Measurements from ENCODE around the gene CAB39. TPM values are rescaled to one million over a fixed set of nuclear protein-coding genes. Genes with fewer than 3 reads are reported as not detected.

CAB39 gene
- polyA plus RNA-seq, 3 donors = 33.1 to 53.8 (median 38.3) TPM

GRCh38 chr2:230731512-230731911, 18.9 kb downstream of the CAB39 start:
- no peak for DNase-seq
- Histone ChIP-seq H3K79me2 (ENCODE audit: insufficient read depth, low read length) (peaks cover 100% of the 10 kb centered on the region), H3K36me3 (replicated peaks in 1 of 2; ENCODE audit: control insufficient read depth in 1 of 2, insufficient read depth in 2 of 2, low read length in 2 of 2) (peaks cover 0 to 7% of the 10 kb centered on the region in 2 donors), H3K27ac (ENCODE audit: low read depth in 1 of 2, low read length in 2 of 2) (no peak overlapping the region), H3K4me2 (replicated peaks; ENCODE audit: extremely low read depth, low read length, poor library complexity, severe bottlenecking) (no peak overlapping the region), H3K4me3 (replicated peaks in 1 of 3; ENCODE audit: low read depth in 2 of 3, low read length in 3 of 3) (no peak overlapping the region), H4K20me1 (ENCODE audit: insufficient read depth, low read length) (peaks cover 100% of the 10 kb centered on the region), H2AFZ (ENCODE audit: insufficient read depth, low read depth, low read length, poor library complexity, severe bottlenecking) (no peak overlapping the region), H3K9ac (ENCODE audit: insufficient read depth, low read length, poor library complexity, severe bottlenecking) (no peak overlapping the region), H3K9me3 (replicated peaks in 1 of 2; ENCODE audit: control insufficient read depth in 1 of 2, insufficient read depth in 1 of 2, low read length in 2 of 2) (no peaks in the 10 kb centered on the region), H3K4me1 (ENCODE audit: control insufficient read depth in 1 of 2, insufficient read depth in 2 of 2, low read length in 2 of 2) (peaks cover 5 to 12% of the 10 kb centered on the region in 2 donors), H3K27me3 (ENCODE audit: control insufficient read depth in 2 of 2, insufficient read depth in 2 of 2, low read length in 2 of 2) (no peaks in the 10 kb centered on the region)
- Mint-ChIP-seq H3K27me3 (ENCODE audit: low read depth in 3 of 3) (no peaks in the 10 kb centered on the region), H3K9me3 (no peaks in the 10 kb centered on the region), H3K4me3 (no peak overlapping the region), H3K27ac (no peak overlapping the region), H3K36me3 (peaks cover 12 to 34% of the 10 kb centered on the region in 2 donors), H3K4me1 (peaks cover 35% of the 10 kb centered on the region)
- 100% methylated on average over 5 of the region's 6 CpGs for WGBS (ENCODE audit: insufficient coverage)
- TF ChIP-seq CTCF (IDR thresholded peaks at IDR 0.05) = no peak
- intact Hi-C loops (cut with micrococcal nuclease) = no loop called here

DNA sequence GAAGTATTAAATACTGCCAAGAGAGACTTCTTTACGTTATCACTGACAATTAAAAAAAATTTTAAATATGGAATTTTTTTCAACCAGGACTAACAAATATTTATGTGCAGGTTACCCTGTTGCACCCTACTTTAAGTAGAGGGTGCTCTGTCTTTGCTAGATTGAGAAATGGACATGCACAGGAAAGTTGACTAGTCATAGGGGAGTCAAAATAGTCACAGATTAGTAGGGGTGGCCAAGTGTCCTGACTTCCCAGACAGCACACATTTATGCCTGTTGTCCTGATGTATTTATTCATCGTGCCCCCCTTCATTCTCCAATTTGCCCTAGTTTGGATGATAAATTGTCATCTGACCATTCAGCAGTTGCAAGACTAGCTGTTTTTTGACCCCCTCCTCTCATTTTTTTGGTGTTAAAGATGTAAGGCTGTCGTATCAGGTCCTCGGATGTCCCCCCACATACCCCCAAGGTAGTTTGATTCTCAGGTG, 20.3 kb downstream of the CAB39 start:
- Histone ChIP-seq H3K9ac (ENCODE audit: insufficient read depth, low read length, poor library complexity, severe bottlenecking) (no peak overlapping the region), H3K27me3 (ENCODE audit: control insufficient read depth in 2 of 2, insufficient read depth in 2 of 2, low read length in 2 of 2) (no peaks in the 10 kb centered on the region), H3K4me3 (replicated peaks in 1 of 3; ENCODE audit: low read depth in 2 of 3, low read length in 3 of 3) (no peak overlapping the region), H3K4me2 (replicated peaks; ENCODE audit: extremely low read depth, low read length, poor library complexity, severe bottlenecking) (no peak overlapping the region), H3K79me2 (ENCODE audit: insufficient read depth, low read length) (peaks cover 100% of the 10 kb centered on the region), H2AFZ (ENCODE audit: insufficient read depth, low read depth, low read length, poor library complexity, severe bottlenecking) (no peak overlapping the region), H3K27ac (ENCODE audit: low read depth in 1 of 2, low read length in 2 of 2) (no peak overlapping the region), H3K36me3 (replicated peaks in 1 of 2; ENCODE audit: control insufficient read depth in 1 of 2, insufficient read depth in 2 of 2, low read length in 2 of 2) (peaks cover 0 to 6% of the 10 kb centered on the region in 2 donors), H3K4me1 (ENCODE audit: control insufficient read depth in 1 of 2, insufficient read depth in 2 of 2, low read length in 2 of 2) (peaks cover 5 to 12% of the 10 kb centered on the region in 2 donors), H3K9me3 (replicated peaks in 1 of 2; ENCODE audit: control insufficient read depth in 1 of 2, insufficient read depth in 1 of 2, low read length in 2 of 2) (no peaks in the 10 kb centered on the region), H4K20me1 (ENCODE audit: insufficient read depth, low read length) (peaks cover 100% of the 10 kb centered on the region)
- WGBS (ENCODE audit: insufficient coverage) = no CpG with 5 or more reads among the region's 4 CpGs
- H3K27me3 Mint-ChIP-seq (ENCODE audit: low read depth in 3 of 3) = no peaks in the 10 kb centered on the region
- no peaks in the 10 kb centered on the region for H3K9me3 Mint-ChIP-seq
- H3K27ac Mint-ChIP-seq = peak overlapping the region in 3 of 7 donors; percentile 3 to 39 (median 13)
- peaks cover 41% of the 10 kb centered on the region for H3K4me1 Mint-ChIP-seq
- DNase-seq = no peak
- no peak for TF ChIP-seq CTCF (IDR thresholded peaks at IDR 0.05)
- intact Hi-C loops (cut with micrococcal nuclease) = no loop called here
- no peak overlapping the region for H3K4me3 Mint-ChIP-seq
- peaks cover 14 to 32% of the 10 kb centered on the region in 2 donors for H3K36me3 Mint-ChIP-seq
